Chondrocyte (in vitro differentiated cells): Measurements from ENCODE around the gene STAM. TPM values are rescaled to one million over a fixed set of nuclear protein-coding genes. Genes with fewer than 3 reads are reported as not detected.
A peak's percentile ranks its signal among the peaks of the same experiment; 100 is the strongest.

Source experiments
- DNase-seq: peaks from one replicate; pipeline ENCODE4 v3.0.0; 2021; ENCODE audit warnings: mixed read lengths, low spot score
- H3K27ac Mint-ChIP-seq: one replicate; pipeline ENCODE4 v1.8.0; 2021; ENCODE audit warnings: mild to moderate bottlenecking, moderate library complexity, mixed read lengths; ENCODE audit not compliant: unreplicated experiment
- H3K27me3 Mint-ChIP-seq: 2 replicates; pipeline ENCODE4 v1.8.0; 2021; ENCODE audit warnings: low read depth, mixed read lengths
- H3K36me3 Mint-ChIP-seq: 2 replicates; pipeline ENCODE4 v1.8.0; 2021; ENCODE audit warnings: low read depth, mixed read lengths
- H3K4me1 Mint-ChIP-seq: 2 replicates; pipeline ENCODE4 v1.8.0; 2021; ENCODE audit warnings: low read depth, mild to moderate bottlenecking, mixed read lengths
- H3K4me3 Mint-ChIP-seq: one replicate; pipeline ENCODE4 v1.8.0; 2021; ENCODE audit warnings: mild to moderate bottlenecking, moderate library complexity, mixed read lengths; ENCODE audit not compliant: unreplicated experiment
- H3K9me3 Mint-ChIP-seq: 2 replicates; pipeline ENCODE4 v1.8.0; 2021; ENCODE audit warnings: low read depth, mixed read lengths
- total RNA-seq: library from RNA; stranded (reverse); gene quantifications from 3 replicates; pipeline ENCODE4 v1.2.1, GENCODE V29; 2021
- TF ChIP-seq, protein P1 (sequence below): fragments of 200-600 bp; sonication (generic); IDR thresholded peaks from 2 replicates; pipeline ENCODE4 v1.5.0; 2021; ENCODE audit warnings: antibody characterized with exemption, mild to moderate bottlenecking, moderate library complexity

The STAM gene
- total RNA-seq, 1 donor from 2014 or later, result 27.6 TPM

DNA sequence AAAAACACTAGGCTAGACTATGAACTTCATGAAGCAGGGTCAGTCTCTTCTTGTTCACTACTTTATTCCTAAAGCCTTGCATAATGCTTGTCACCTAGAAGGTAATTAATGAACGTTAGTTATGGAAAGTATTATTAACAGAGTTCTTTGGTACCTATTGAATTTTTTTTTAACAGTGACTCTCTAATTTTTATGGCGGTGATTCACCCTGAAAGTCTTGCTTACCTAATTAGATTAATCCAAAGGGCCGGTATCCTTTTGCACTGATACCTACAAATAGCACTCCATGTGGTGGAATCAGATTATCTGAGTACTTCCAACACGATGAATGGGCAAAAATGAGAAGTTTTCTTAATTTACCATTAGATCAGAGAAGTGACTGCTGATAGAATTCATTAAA, 31.7 kb downstream of the STAM start:
- Mint-ChIP-seq H3K36me3 (no peaks in the 10 kb centered on the region), H3K27ac (no peak overlapping the region), H3K27me3 (no peaks in the 10 kb centered on the region), H3K9me3 (no peaks in the 10 kb centered on the region), H3K4me1 (peaks cover 48% of the 10 kb centered on the region), H3K4me3 (no peak overlapping the region)
- TF ChIP-seq, protein P1, sequence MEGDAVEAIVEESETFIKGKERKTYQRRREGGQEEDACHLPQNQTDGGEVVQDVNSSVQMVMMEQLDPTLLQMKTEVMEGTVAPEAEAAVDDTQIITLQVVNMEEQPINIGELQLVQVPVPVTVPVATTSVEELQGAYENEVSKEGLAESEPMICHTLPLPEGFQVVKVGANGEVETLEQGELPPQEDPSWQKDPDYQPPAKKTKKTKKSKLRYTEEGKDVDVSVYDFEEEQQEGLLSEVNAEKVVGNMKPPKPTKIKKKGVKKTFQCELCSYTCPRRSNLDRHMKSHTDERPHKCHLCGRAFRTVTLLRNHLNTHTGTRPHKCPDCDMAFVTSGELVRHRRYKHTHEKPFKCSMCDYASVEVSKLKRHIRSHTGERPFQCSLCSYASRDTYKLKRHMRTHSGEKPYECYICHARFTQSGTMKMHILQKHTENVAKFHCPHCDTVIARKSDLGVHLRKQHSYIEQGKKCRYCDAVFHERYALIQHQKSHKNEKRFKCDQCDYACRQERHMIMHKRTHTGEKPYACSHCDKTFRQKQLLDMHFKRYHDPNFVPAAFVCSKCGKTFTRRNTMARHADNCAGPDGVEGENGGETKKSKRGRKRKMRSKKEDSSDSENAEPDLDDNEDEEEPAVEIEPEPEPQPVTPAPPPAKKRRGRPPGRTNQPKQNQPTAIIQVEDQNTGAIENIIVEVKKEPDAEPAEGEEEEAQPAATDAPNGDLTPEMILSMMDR, result no peak
- DNase-seq, result no peak

DNA sequence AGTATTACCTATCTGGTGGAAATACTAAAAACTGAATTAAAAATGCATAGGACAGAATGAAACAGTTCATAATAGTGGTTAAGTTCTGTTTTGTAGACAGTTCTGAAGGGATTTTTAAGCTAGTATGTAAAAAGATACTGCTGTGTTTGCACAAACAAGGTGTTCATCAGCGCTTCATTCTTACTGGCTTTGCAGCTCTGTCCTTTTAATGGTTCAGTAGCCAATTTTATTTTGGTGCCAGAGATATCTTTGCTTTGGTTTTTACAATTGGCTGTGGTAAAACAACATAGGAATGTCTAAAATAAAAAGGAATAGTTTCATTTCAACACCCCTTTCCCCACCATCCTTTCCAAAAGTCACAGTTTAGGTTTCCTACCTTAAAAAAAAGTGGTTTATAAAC, 33.0 kb downstream of the STAM start:
- Mint-ChIP-seq H3K4me3 (no peak overlapping the region), H3K9me3 (no peaks in the 10 kb centered on the region), H3K36me3 (no peaks in the 10 kb centered on the region), H3K27me3 (no peaks in the 10 kb centered on the region), H3K4me1 (peaks cover 38% of the 10 kb centered on the region), H3K27ac (no peak overlapping the region)
- DNase-seq, result no peak
- TF ChIP-seq, protein P1, result no peak

DNA sequence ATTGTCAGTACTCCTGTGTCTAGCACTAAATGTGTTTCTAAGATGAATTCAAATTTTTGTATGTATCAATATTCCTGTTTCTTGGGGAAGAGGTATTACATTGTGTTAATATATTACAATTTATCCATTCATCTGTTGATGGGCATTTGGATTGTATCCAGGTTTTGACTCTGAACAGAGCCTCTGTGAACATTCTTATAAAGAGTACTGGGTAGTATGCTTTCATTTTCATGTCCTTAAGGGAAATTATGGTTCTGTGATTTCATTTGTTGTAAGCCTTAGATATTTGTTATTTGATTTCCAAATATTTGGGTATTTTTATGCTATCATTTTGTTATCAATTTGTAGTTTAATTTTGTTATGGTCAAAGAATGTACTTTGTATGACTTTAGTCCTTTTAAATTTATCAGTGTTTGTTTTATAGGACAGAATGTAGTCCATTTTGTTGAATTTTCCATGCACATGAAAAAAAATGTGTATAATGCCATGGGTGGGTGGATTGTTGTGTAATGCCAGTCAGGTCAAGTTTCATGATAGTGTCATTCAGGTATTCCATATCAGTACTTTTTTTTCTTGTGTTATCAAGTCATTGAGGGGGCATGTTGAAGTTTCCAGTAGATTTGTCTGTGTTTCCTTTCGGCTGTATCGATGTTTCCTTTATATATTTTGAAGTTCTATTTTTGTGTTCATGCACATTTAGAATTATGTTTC, 38.4 kb downstream of the STAM start:
- H3K4me3 Mint-ChIP-seq, result no peak overlapping the region
- H3K9me3 Mint-ChIP-seq, result peaks cover 4% of the 10 kb centered on the region
- peak overlapping the region; percentile 66 for H3K27ac Mint-ChIP-seq
- TF ChIP-seq, protein P1, result no peak
- H3K27me3 Mint-ChIP-seq, result no peaks in the 10 kb centered on the region
- DNase-seq, result no peak
- H3K4me1 Mint-ChIP-seq, result peaks cover 24% of the 10 kb centered on the region
- H3K36me3 Mint-ChIP-seq, result peaks cover 2% of the 10 kb centered on the region

DNA sequence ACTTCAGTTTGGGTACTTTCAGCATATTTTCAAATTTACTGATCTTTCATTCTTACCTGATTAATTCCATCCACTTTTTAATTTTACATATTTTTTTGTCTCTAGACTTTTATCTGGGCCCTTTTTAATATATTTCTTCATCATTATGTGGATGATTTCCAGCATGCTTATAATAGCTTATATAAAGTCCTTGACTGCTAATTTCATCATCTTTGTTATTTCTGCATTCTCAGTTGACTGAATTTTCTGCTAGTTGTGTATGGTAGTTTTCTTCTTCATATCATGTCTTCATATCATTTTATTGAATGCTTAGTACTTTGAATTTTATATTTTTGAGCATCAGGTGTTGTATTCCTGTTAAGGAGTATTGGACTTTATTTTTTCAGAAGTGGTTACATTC, 39.6 kb downstream of the STAM start:
- Mint-ChIP-seq H3K9me3 (peaks cover 4% of the 10 kb centered on the region), H3K4me1 (peaks cover 24% of the 10 kb centered on the region), H3K4me3 (no peak overlapping the region), H3K27me3 (no peaks in the 10 kb centered on the region), H3K27ac (peak overlapping the region; percentile 85), H3K36me3 (peaks cover 4% of the 10 kb centered on the region)
- TF ChIP-seq, protein P1, result no peak
- no peak for DNase-seq

DNA sequence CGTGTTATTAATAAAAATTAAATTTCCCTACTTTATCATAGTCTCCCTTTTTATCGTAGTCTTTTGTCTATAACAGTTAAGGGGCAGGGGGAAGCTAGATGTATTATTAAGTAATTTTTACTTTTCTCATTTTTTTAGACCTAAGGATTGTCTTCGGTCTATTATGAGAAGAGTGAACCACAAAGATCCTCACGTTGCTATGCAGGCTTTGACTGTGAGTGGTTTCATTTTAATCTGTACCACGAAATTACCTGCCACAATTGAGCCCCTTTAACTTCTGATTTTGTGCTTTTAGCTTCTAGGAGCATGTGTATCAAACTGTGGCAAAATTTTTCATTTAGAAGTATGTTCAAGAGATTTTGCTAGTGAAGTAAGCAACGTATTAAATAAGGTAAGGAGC, 40.6 kb downstream of the STAM start:
- H3K9me3 Mint-ChIP-seq, result peaks cover 4% of the 10 kb centered on the region
- TF ChIP-seq, protein P1, result no peak
- H3K36me3 Mint-ChIP-seq, result peaks cover 7% of the 10 kb centered on the region
- H3K4me3 Mint-ChIP-seq, result no peak overlapping the region
- DNase-seq, result no peak
- no peak overlapping the region for H3K27ac Mint-ChIP-seq
- H3K4me1 Mint-ChIP-seq, result peaks cover 24% of the 10 kb centered on the region
- H3K27me3 Mint-ChIP-seq, result no peaks in the 10 kb centered on the region
